Measurements from ENCODE around the gene INTS1.

INTS1 gene

GRCh38 chr7:1495564-1496242 lies 8.5 kb downstream of the INTS1 start:
- TF ChIP-seq, protein P1, sequence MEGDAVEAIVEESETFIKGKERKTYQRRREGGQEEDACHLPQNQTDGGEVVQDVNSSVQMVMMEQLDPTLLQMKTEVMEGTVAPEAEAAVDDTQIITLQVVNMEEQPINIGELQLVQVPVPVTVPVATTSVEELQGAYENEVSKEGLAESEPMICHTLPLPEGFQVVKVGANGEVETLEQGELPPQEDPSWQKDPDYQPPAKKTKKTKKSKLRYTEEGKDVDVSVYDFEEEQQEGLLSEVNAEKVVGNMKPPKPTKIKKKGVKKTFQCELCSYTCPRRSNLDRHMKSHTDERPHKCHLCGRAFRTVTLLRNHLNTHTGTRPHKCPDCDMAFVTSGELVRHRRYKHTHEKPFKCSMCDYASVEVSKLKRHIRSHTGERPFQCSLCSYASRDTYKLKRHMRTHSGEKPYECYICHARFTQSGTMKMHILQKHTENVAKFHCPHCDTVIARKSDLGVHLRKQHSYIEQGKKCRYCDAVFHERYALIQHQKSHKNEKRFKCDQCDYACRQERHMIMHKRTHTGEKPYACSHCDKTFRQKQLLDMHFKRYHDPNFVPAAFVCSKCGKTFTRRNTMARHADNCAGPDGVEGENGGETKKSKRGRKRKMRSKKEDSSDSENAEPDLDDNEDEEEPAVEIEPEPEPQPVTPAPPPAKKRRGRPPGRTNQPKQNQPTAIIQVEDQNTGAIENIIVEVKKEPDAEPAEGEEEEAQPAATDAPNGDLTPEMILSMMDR (IDR thresholded peaks at IDR 0.05; ENCODE audit: low read length), result no peak
- no peak for TF ChIP-seq EZH2 (optimal IDR thresholded peaks at IDR 0.05; ENCODE audit: low read depth, low read length)
- TF ChIP-seq EZH2phosphoT487 (IDR thresholded peaks at IDR 0.05; ENCODE audit: low read length), result no peak
- Histone ChIP-seq H3K4me1 (ENCODE audit: low read length) (no peaks in the 10 kb centered on the region), H3K36me3 (replicated peaks; ENCODE audit: insufficient read depth, low read length) (no peaks in the 10 kb centered on the region; the same call in 1 of the 2 replicates), H3K9me2 (replicated peaks; ENCODE audit: insufficient read depth, low read length) (no peaks in the 10 kb centered on the region), H4K20me1 (ENCODE audit: insufficient read depth, low read length) (no peaks in the 10 kb centered on the region), H3K4me3 (ENCODE audit: low read length) (no peak overlapping the region), H3K27ac (ENCODE audit: low read length) (no peak overlapping the region), H2AFZ (ENCODE audit: low read length) (no peak overlapping the region), H3K9me3 (replicated peaks; ENCODE audit: insufficient read depth, low read length) (no peaks in the 10 kb centered on the region), H3K9ac (ENCODE audit: low read length) (no peak overlapping the region), H3K27me3 (replicated peaks; ENCODE audit: insufficient read depth, low read length) (no peaks in the 10 kb centered on the region), H3K4me2 (ENCODE audit: low read depth, low read length) (no peak overlapping the region), H3K79me2 (ENCODE audit: low read length) (peaks cover 4% of the 10 kb centered on the region), H3F3A (ENCODE audit: insufficient read depth, low read length) (no peaks in the 10 kb centered on the region)
- no peak for DNase-seq

GRCh38 chr7:1494866-1495563 lies 9.2 kb downstream of the INTS1 start:
- no peak overlapping the region for H3K9ac ChIP-seq (ENCODE audit: low read length)
- no peak overlapping the region for H3K4me2 ChIP-seq (ENCODE audit: low read depth, low read length)
- no peak overlapping the region for H2AFZ ChIP-seq (ENCODE audit: low read length)
- no peaks in the 10 kb centered on the region for H4K20me1 ChIP-seq (ENCODE audit: insufficient read depth, low read length)
- no peak for DNase-seq
- H3K36me3 ChIP-seq (replicated peaks; ENCODE audit: insufficient read depth, low read length), result no peaks in the 10 kb centered on the region; the same call in 1 of the 2 replicates
- H3K27me3 ChIP-seq (replicated peaks; ENCODE audit: insufficient read depth, low read length), result no peaks in the 10 kb centered on the region
- H3F3A ChIP-seq (ENCODE audit: insufficient read depth, low read length), result no peaks in the 10 kb centered on the region
- no peaks in the 10 kb centered on the region for H3K9me3 ChIP-seq (replicated peaks; ENCODE audit: insufficient read depth, low read length)
- no peaks in the 10 kb centered on the region for H3K9me2 ChIP-seq (replicated peaks; ENCODE audit: insufficient read depth, low read length)
- H3K27ac ChIP-seq (ENCODE audit: low read length), result no peak overlapping the region
- H3K79me2 ChIP-seq (ENCODE audit: low read length), result no peaks in the 10 kb centered on the region
- H3K4me3 ChIP-seq (ENCODE audit: low read length), result no peak overlapping the region
- TF ChIP-seq, protein P1 (IDR thresholded peaks at IDR 0.05; ENCODE audit: low read length), result no peak
- H3K4me1 ChIP-seq (ENCODE audit: low read length), result no peaks in the 10 kb centered on the region

DNA sequence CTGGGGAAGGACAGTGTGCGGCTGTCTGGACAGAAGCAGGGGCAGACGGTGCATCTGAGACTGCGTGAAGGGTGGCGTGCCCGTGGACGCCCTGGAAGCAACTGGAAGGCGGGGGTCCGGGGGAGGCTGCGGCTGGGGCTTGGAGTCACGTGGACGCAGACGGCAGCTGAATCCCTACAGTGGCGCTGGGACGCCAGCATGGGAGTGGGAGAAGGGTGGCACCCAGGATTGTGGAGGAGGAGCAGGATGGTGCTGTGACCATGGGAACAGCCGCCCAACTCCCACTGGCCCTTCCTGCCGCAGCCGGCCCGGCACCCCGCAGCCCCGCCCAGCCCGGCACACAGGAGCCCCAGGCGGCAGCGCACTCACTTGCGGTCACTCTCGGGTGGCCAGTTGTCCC lies 9.7 kb downstream of the INTS1 start:
- H3K4me3 ChIP-seq (ENCODE audit: low read length), result no peak overlapping the region
- no peak overlapping the region for H3K4me2 ChIP-seq (ENCODE audit: low read depth, low read length)
- no peaks in the 10 kb centered on the region for H3K27me3 ChIP-seq (replicated peaks; ENCODE audit: insufficient read depth, low read length)
- H3K9ac ChIP-seq (ENCODE audit: low read length), result no peak overlapping the region
- H3K9me2 ChIP-seq (replicated peaks; ENCODE audit: insufficient read depth, low read length), result no peaks in the 10 kb centered on the region
- H3K79me2 ChIP-seq (ENCODE audit: low read length), result no peaks in the 10 kb centered on the region
- no peaks in the 10 kb centered on the region for H4K20me1 ChIP-seq (ENCODE audit: insufficient read depth, low read length)
- H3K4me1 ChIP-seq (ENCODE audit: low read length), result no peaks in the 10 kb centered on the region
- DNase-seq, result no peak
- H3K9me3 ChIP-seq (replicated peaks; ENCODE audit: insufficient read depth, low read length), result no peaks in the 10 kb centered on the region
- TF ChIP-seq EZH2phosphoT487 (IDR thresholded peaks at IDR 0.05; ENCODE audit: low read length), result no peak
- TF ChIP-seq, protein P1 (IDR thresholded peaks at IDR 0.05; ENCODE audit: low read length), result no peak
- TF ChIP-seq EZH2 (optimal IDR thresholded peaks at IDR 0.05; ENCODE audit: low read depth, low read length), result no peak
- H3K27ac ChIP-seq (ENCODE audit: low read length), result no peak overlapping the region
- no peak overlapping the region for H2AFZ ChIP-seq (ENCODE audit: low read length)
- H3K36me3 ChIP-seq (replicated peaks; ENCODE audit: insufficient read depth, low read length), result no peaks in the 10 kb centered on the region
- H3F3A ChIP-seq (ENCODE audit: insufficient read depth, low read length), result no peaks in the 10 kb centered on the region

All from MM.1S (cell line).